Heart left ventricle (tissue), 13 donors: ENCODE data around the gene ARFIP1.

Source experiments
- POLR2A ChIP-seq, 2 donors: fragments of 450-650 bp; IDR thresholded peaks; one replicate each; pipeline ENCODE4 v1.6.1; 2017; ENCODE audit warnings: antibody characterized with exemption in 2 of 2, mild to moderate bottlenecking in 2 of 2, moderate library complexity in 2 of 2
- TF ChIP-seq, protein P1 (sequence below), 12 donors: fragments of 200-600 bp; sonication (generic) in 4 of 12; IDR thresholded peaks; one replicate each; pipeline versions ENCODE4 v1.5.0 to v1.8.0; 2018 to 2022; ENCODE audit warnings: antibody characterized with exemption in 12 of 12, mild to moderate bottlenecking in 5 of 12
- donor health status: ischemic (EF 13 %, LVEDD 7.1; RV severe dilation, severe dysfunction).
- donor health status: DM: no; HTN: yes; CAD: no.
- donor health status: DM: no; HTN: no; CAD: no.
- donor health status: ischemic (EF 25% LVEDD 6.9; RV normal size, moderate dysfunction).
- donor health status: ischemic (EF 25% LVEDD 5.7; RV mildly dilated, moderate dysfunction).
- donor health status: ischemic (EF 35%, LVEDD 5.7; RV mildly dilated, moderate dysfunction).
- donor health status: nonischemic (EF 11% LVEDD 7.7; RV severe dilation, severe dysfunction).
- donor health status: DM: yes; HTN: yes; CAD: no.
- donor health status: PGD.
- donor health status: ischemic (EF 29% LVEDD 5.4; RV normal size, mild dysfunction).
- donor health status: nonischemic (EF 23%, LVEDD 6.1; RV moderate dilation, normal function).

DNA sequence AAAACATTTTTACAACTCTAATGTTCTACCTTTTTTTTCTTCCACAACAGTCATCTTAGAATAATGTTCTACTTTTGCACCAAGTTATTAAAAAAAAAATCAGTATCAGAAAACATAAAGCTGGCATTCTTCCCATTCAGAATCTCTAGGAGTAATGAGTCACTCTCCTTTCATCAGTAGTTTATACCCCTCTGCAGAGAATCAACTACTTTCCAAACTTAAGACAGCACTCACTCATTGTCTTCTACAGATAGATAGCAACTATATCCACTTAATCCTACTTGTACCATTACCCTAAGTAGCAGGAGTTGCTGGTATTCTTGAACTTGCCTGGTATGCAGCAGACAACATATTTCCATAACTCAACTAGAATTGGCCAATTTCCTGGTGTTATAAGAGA is 3.4 kb upstream of the ARFIP1 start:
- TF ChIP-seq, protein P1, sequence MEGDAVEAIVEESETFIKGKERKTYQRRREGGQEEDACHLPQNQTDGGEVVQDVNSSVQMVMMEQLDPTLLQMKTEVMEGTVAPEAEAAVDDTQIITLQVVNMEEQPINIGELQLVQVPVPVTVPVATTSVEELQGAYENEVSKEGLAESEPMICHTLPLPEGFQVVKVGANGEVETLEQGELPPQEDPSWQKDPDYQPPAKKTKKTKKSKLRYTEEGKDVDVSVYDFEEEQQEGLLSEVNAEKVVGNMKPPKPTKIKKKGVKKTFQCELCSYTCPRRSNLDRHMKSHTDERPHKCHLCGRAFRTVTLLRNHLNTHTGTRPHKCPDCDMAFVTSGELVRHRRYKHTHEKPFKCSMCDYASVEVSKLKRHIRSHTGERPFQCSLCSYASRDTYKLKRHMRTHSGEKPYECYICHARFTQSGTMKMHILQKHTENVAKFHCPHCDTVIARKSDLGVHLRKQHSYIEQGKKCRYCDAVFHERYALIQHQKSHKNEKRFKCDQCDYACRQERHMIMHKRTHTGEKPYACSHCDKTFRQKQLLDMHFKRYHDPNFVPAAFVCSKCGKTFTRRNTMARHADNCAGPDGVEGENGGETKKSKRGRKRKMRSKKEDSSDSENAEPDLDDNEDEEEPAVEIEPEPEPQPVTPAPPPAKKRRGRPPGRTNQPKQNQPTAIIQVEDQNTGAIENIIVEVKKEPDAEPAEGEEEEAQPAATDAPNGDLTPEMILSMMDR (IDR thresholded peaks at IDR 0.05), result no peak
- TF ChIP-seq POLR2A (IDR thresholded peaks at IDR 0.05), result no peak
